ENCODE measurements around the gene HOXC6. TPM values are rescaled to one million over a fixed set of nuclear protein-coding genes. Genes with fewer than 3 reads are reported as not detected.

The HOXC6 gene
- polyA plus RNA-seq, 1 experiment: 0.02 TPM

GRCh38 chr12:54046809-54047159 is 18.5 kb downstream of the HOXC6 start:
- CTCF ChIA-PET: no interaction called here
- POLR2A ChIA-PET: no interaction called here
- H3K9me3 ChIP-seq (ENCODE audit: control insufficient read depth, insufficient read depth, low read length): peaks cover 5% of the 10 kb centered on the region; the same call in 1 of the 2 replicates
- no peak overlapping the region for H3K27ac ChIP-seq (ENCODE audit: low read depth, low read length)
- no peak for DNase-seq (ENCODE audit: low read depth, low spot score)
- H3K27me3 ChIP-seq (ENCODE audit: control insufficient read depth, insufficient read depth, low read length): peaks cover 79% of the 10 kb centered on the region
- no peak for TF ChIP-seq CTCF (IDR thresholded peaks at IDR 0.05; ENCODE audit: low read depth, low read length)
- H3K4me3 ChIP-seq (ENCODE audit: low read depth, low read length): no peak overlapping the region

GRCh38 chr12:54047160-54047963 is 19.1 kb downstream of the HOXC6 start:
- no peak for TF ChIP-seq CTCF (IDR thresholded peaks at IDR 0.05; ENCODE audit: low read depth, low read length)
- Histone ChIP-seq H3K4me3 (ENCODE audit: low read depth, low read length) (no peak overlapping the region), H3K9me3 (ENCODE audit: control insufficient read depth, insufficient read depth, low read length) (peaks cover 5% of the 10 kb centered on the region; the same call in 1 of the 2 replicates), H3K27ac (ENCODE audit: low read depth, low read length) (no peak overlapping the region), H3K27me3 (ENCODE audit: control insufficient read depth, insufficient read depth, low read length) (peaks cover 85% of the 10 kb centered on the region)
- ChIA-PET POLR2A (no interaction called here), CTCF (no interaction called here)
- DNase-seq (ENCODE audit: low read depth, low spot score): no peak

- Histone ChIP-seq H3K4me3 (ENCODE audit: low read depth, low read length) (no peak overlapping the region), H3K27ac (ENCODE audit: low read depth, low read length) (no peak overlapping the region), H3K27me3 (ENCODE audit: control insufficient read depth, insufficient read depth, low read length) (peaks cover 86% of the 10 kb centered on the region), H3K9me3 (ENCODE audit: control insufficient read depth, insufficient read depth, low read length) (peaks cover 5% of the 10 kb centered on the region; the same call in 1 of the 2 replicates)
- DNase-seq (ENCODE audit: low read depth, low spot score): no peak
- no peak for TF ChIP-seq CTCF (IDR thresholded peaks at IDR 0.05; ENCODE audit: low read depth, low read length)
- CTCF ChIA-PET: no interaction called here
- POLR2A ChIA-PET: no interaction called here
These were observed 19.7 kb downstream of the HOXC6 start for GRCh38 chr12:54047964-54048303.

GRCh38 chr12:54048406-54049093 is 20.3 kb downstream of the HOXC6 start:
- peaks cover 5% of the 10 kb centered on the region; the same call in 1 of the 2 replicates for H3K9me3 ChIP-seq (ENCODE audit: control insufficient read depth, insufficient read depth, low read length)
- CTCF ChIA-PET: no interaction called here
- DNase-seq (ENCODE audit: low read depth, low spot score): no peak
- TF ChIP-seq CTCF (IDR thresholded peaks at IDR 0.05; ENCODE audit: low read depth, low read length): no peak
- peaks cover 90% of the 10 kb centered on the region for H3K27me3 ChIP-seq (ENCODE audit: control insufficient read depth, insufficient read depth, low read length)
- POLR2A ChIA-PET: no interaction called here
- H3K27ac ChIP-seq (ENCODE audit: low read depth, low read length): no peak overlapping the region
- no peak overlapping the region for H3K4me3 ChIP-seq (ENCODE audit: low read depth, low read length)

- CTCF ChIA-PET: no interaction called here
- Histone ChIP-seq H3K4me3 (ENCODE audit: low read depth, low read length) (no peak overlapping the region), H3K27ac (ENCODE audit: low read depth, low read length) (no peak overlapping the region), H3K9me3 (ENCODE audit: control insufficient read depth, insufficient read depth, low read length) (peaks cover 5% of the 10 kb centered on the region; the same call in 1 of the 2 replicates), H3K27me3 (ENCODE audit: control insufficient read depth, insufficient read depth, low read length) (peaks cover 93% of the 10 kb centered on the region)
- POLR2A ChIA-PET: no interaction called here
- no peak for TF ChIP-seq CTCF (IDR thresholded peaks at IDR 0.05; ENCODE audit: low read depth, low read length)
- no peak for DNase-seq (ENCODE audit: low read depth, low spot score)
These were observed 20.9 kb downstream of the HOXC6 start for GRCh38 chr12:54049108-54049507.

All from AG04450 (cell line).